HG03442 (cell line): ENCODE results near the gene ZNF574.
A peak's percentile ranks its signal among the peaks of the same experiment; 100 is the strongest.

Experiments
- ATAC-seq: cut with Tn5 transposase; IDR thresholded peaks from one replicate; pipeline ENCODE4 v1.9.1; 2021; ENCODE audit warnings: mild to moderate bottlenecking, moderate library complexity; ENCODE audit not compliant: unreplicated experiment

ZNF574 gene

DNA sequence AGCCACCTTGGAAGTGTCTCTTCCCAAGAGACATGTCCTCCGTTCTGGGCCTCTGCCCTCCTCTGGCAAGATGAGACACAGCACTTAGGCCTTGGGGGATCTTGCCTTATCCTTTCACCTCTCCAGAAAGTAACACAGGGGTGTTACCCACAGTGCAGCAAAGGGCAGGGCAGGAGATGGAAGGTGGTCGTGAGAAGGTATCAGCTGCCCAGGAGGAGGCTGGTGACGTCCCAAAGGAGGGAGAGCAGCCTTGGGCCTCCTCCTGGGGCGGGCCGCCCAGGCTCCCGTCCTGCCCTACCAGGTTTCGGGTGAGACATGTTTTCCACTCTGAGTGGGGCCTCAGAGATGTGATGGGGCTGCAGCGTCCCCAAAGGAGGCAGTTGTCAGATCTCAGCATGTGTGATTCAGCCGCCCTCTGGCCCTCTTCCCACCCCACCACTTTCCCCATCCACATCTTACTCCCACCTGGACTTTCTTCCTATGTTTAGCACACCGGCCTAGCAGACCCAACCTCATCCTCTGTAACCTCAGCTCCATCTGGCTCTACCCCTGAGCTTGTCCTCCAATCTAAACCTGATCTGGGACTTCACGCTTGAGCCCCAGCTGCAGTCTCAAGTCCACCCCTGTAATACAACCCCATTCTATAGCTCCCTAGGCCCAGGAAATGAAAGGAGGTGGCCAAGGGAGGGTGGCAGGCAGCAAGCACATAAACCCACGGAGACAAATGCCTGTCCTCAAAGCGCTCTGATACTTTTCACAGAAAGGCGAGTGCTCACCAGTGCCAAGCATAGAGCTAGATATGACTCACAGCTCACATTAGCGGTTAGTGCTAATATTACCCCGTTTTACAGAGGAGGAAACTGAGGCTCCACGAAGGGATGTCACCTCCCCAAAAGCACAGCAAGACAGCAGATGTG is 47.0 kb downstream of the ZNF574 start:
- ATAC-seq, result peak; percentile 37

DNA sequence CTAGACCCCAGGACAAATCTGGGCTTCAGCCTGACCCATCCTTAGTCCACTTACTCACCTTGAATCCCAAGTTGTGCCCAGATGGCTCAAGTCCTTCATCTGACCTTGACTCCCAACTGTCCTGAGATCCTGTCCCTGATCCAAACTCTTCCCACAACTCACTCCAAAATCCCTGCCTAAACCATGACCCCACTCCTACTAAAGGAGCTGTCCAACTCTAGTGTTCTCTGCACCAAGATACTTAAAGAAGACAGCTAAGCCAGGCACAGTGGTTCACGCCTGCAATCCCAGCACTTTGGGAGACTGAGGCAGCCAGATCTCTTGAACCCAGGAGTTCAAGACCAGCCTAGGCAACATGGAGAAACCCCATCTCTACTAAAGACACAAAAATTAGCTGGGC is 47.8 kb downstream of the ZNF574 start:
- no peak for ATAC-seq

DNA sequence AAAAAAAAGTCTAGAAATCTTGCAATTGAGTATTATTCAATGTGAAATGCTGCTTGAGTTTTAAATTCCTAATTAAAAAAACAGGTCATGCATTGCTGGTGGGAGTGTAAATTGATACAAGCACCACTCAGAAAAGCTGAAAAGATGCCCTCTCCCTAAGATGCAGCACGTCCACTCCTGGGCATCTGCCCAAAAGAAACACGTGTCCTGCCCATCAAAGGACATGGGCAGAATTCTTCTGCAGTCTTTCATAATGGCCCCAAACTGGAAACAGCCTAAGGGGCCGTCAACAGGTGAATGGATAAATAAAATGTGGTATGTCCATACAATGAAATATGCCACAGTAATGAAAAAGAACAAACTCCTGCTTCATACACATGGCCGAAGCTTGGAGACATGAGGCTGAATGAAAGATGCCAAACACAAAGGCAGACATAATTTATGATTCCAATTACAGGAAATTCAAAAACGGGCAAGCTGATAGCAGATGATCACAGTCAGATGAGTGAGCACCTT is 48.5 kb downstream of the ZNF574 start:
- no peak for ATAC-seq

DNA sequence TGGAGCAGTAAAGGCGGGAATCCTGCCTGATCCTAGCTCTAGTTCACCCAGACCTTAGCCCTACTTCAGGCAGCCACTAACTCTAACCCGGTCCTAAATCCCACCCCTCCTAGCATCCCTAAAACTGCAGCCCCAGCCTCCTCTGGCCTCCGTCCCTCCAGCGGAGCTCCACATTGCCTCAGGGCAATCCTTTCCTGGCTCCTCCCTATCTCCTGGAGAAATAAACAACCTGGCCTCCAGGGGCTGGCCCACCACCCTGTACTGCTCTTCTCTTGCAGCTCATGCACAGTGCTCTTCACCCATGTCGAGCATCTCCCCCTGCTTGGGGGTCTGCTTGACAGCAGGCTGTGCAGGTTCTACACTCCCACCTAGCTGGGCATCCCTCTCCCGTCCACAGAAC is 49.6 kb downstream of the ZNF574 start:
- ATAC-seq, result no peak

DNA sequence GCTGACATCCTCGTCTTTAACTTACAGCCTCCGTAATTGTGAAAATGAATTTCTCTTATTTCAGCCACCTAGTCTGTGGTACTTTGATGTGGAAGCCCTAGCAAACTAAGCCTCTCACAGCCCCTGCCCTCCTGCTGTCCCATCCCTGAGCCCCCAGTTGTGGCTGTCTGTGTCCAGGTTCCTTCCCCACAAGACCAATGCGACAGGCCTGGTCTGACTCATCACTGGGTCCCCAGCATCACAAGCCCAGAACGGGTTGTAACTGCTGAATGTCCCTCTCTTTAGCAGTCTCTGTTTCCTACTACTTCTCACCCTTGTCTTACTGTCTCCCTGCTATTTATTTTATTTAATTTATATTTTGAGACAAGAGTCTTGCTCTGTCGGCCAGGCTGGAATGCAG is 50.6 kb downstream of the ZNF574 start:
- no peak for ATAC-seq

DNA sequence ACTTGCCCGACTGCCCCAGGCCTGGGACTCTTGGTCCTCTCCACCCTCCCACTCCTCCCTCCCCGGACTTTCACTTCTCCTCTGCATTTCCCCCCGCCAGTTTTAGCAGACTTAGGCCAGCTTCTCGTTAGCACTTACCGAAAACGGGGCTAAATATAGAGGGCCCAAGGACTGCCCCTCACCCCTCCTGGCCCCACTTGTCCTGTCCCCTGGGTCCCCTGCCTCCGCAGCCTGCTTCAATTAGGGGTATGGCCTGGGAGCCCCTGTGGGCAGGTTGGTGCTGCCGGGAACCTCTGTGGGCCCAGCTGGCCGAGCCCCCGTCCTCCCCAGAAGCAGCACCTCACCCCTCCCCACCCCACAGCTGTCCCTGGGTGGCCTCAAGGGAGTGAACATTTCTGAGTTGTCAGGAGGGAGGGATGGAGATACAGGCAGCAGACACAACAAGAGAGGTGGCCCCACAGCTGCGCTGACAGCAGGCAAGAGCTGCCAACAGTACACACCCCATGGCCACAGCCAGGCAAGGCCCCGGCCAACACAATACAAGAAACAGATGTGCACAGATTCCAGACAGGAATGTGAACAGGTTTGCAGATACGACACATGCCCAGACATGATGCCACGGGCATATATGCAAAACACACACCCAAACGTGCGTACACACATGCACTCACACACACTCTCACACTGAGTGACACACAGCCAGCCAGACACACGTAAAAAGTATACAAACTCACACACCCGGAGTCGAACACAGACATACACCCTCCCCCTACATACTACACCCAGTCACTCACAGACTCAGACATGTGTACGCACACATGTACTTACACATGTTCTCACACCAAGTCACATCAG is 53.7 kb downstream of the ZNF574 start:
- ATAC-seq, result peak; percentile 41

DNA sequence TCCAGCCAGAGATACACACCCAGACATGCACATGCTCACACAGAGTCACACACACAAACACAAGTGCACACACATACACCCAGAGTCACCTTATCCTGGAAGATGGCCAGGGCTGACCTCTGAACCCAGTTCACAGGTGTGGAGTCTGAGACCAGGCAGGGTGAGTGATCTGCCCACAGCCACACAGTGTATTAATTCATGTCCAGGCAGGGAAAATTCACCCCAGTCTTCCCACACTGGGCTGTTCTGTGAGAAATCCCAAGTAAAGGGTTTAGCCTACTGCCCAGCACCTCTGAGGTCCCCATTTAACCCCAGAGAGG is 54.2 kb downstream of the ZNF574 start:
- ATAC-seq, result no peak
